NK-92 treated with Interleukin-12 subunit alpha and Interleukin-12 subunit beta, amount 100 ng/mL, for 24 hours (cell line): ENCODE measurements around the gene VIPR1.
A peak's percentile ranks its signal among the peaks of the same experiment; 100 is the strongest.
"Not testable (repeated sequence)": the region's sequence is repeated elsewhere in the genome, so short reads cannot be mapped to it uniquely, and the experiment has no call there.

ENCODE experiments used
- DNase-seq: peaks from one replicate; lab custom pipeline; 2025; lab: John Stamatoyannopoulos, UW

The VIPR1 gene

DNA sequence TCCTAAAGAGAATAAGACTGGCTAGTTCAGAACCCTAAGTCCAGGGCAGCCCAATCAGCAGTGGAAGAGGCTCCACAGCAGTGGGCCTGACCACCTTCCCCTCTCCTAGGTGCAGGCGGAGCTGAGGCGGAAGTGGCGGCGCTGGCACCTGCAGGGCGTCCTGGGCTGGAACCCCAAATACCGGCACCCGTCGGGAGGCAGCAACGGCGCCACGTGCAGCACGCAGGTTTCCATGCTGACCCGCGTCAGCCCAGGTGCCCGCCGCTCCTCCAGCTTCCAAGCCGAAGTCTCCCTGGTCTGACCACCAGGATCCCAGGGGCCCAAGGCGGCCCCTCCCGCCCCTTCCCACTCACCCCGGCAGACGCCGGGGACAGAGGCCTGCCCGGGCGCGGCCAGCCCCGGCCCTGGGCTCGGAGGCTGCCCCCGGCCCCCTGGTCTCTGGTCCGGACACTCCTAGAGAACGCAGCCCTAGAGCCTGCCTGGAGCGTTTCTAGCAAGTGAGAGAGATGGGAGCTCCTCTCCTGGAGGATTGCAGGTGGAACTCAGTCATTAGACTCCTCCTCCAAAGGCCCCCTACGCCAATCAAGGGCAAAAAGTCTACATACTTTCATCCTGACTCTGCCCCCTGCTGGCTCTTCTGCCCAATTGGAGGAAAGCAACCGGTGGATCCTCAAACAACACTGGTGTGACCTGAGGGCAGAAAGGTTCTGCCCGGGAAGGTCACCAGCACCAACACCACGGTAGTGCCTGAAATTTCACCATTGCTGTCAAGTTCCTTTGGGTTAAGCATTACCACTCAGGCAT lies 33.7 kb downstream of the VIPR1 start:
- DNase-seq, result no peak

DNA sequence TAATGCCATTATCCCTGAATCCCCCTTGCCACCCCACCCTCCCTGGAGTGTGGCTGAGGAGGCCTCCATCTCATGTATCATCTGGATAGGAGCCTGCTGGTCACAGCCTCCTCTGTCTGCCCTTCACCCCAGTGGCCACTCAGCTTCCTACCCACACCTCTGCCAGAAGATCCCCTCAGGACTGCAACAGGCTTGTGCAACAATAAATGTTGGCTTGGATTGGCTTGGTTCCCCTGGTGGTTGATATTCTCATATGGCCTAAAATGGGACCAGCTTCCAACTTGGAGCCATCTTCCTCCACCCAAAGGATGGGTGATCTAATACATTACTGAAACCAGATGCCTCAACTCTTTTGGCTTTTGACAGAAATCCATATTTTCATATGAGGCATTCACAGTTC lies 34.9 kb downstream of the VIPR1 start:
- no peak for DNase-seq

- peak; percentile 21 for DNase-seq
Measured at GRCh38 chr3:42539871-42540714, 37.6 kb downstream of the VIPR1 start.

DNA sequence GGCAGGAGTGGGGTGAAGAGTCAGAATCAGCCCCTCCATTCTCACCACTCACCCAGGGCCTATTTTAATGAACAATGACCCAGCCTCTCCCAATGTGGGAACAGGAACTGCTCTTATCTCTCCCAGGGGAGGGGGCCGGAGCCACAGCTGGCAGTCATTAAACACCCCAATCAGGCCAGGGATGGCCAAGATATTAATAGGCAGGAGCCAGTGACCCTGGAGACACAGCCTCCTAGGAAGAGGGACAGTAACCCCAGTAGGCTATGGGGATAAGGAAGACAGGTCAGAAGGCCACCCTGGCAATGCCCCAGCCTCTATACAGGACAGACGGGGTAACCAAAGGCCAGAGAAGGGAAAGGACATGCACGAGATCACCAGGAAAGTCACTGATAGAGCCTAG lies 38.6 kb downstream of the VIPR1 start:
- no peak for DNase-seq

GRCh38 chr3:42544492-42545283 lies 42.2 kb downstream of the VIPR1 start:
- no peak for DNase-seq

- no peak for DNase-seq
Measured at GRCh38 chr3:42545284-42545900, 42.9 kb downstream of the VIPR1 start.

DNA sequence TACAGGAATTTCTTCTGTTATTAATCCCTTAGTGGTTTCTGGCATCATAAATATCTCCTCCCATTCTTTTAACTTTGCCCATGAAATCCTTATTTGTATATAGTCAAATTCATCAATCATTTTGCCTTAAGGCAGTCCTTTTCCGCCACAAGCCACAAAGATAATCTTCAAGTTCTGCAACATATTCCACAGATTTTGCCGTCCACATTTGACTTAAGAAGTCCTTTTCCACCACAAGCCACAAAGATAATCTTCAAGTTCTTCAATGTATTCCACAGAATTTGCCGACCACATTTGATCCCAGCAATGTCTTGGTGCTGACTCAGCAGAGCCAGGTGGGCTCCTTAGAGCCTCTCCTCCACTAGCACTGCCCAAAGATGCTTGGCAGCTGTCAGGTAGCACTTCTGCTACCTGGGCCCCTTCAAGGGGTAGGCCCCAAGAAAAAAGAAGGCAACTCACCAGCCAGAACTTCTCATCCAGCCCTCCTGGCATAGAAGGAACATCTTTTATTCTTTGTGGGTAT lies 44.3 kb downstream of the VIPR1 start:
- no peak for DNase-seq

DNA sequence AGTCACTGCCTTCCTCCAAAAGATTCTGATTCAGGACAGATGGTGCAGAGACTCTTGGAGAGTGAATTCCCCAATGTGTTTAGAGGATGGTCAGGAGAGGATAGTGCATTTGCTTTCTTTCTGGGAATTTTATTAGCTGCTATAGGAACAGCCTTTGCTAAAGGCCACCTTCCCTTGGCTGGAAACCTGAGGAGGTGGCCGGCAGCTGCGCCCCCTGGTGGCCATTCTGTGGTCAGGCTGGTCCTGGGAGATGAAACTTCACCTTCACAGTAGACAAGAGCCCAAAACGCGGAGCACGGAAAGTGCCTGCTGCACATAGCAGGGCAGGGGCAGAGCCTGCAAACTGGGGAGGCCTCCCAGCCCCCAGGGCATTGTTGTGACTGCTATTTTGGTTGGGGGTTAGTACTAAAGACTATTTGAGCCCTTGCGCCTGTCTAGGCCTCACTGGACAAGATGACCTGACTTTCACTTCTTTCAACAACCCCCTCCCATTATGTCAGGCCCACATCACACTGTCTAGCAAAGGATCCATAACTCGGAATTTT lies 45.0 kb downstream of the VIPR1 start:
- no peak for DNase-seq

GRCh38 chr3:42549131-42549530 lies 46.7 kb downstream of the VIPR1 start:
- DNase-seq, result no peak

GRCh38 chr3:42550250-42550649 lies 47.8 kb downstream of the VIPR1 start:
- no peak for DNase-seq

- no peak for DNase-seq
Measured at GRCh38 chr3:42552830-42553229, 50.4 kb downstream of the VIPR1 start.

- no peak for DNase-seq
Measured at GRCh38 chr3:42556089-42556632, 53.7 kb downstream of the VIPR1 start.

DNA sequence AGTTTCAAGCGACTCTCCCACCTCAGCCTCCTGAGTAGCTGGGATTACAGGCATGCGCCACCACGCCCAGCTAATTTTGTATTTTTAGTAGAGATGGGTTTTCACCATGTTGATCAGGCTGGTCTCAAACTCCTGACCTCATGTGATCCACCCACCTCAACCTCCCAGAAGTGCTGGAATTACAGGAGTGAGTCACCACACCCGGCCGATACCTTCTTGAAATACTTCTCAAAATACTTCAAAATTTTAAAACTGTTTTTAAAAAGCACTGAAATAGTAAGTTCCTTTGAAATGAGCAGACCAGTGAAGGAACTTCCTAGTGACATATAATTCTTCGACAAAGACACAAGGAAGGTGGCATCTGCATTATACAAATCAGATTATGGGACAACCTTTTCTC lies 54.4 kb downstream of the VIPR1 start:
- DNase-seq, result not testable (repeated sequence)

DNA sequence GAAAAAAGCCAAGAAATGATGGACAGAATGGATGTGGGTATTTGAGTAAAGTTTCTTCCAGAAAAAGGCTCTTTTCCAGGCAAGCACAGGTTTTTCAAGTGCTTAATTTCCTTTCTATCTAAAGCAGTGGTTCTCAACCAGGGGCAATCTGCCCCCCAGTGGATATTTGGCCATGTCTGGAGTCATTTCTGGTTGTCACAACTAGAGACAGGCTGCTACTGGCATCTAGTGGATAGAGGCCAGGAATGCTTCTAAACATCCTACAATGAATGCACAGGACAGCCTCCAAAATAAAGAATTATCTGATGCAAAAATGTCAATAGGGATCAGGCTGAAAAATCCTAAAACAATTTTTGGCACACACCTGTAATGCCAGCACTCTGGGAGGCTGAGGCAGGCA lies 55.4 kb downstream of the VIPR1 start:
- DNase-seq, result no peak

- no peak for DNase-seq
Measured at GRCh38 chr3:42562047-42562907, 59.8 kb downstream of the VIPR1 start.

DNA sequence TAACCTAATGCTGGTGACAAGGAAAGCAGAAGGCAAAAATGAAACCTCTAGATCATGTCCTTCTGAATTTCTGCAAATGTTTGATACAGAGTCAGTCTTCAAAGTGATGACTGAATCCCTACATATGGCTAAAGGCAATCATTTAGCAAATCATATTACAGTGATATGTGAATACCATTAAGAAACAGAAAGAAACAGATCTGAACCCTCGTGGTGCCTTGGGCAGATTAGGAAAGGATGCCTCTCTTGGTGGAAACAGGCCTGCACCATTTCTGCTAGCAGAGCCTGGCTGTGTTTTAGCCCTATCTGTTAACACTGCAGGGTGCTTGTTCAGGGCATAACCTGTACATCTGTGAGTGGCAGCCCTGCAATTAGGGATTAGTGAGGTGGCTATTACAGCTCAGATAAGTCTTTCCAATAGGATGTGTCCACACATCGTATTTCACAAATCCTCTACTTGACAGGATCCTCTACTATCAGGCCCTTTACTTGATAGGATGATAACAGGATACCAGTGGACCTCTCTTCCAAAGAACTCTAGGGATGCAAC lies 67.2 kb downstream of the VIPR1 start:
- DNase-seq, result no peak

- DNase-seq, result no peak
Measured at GRCh38 chr3:42572278-42572677, 69.8 kb downstream of the VIPR1 start.

- no peak for DNase-seq
Measured at GRCh38 chr3:42575137-42575741, 72.8 kb downstream of the VIPR1 start.

GRCh38 chr3:42578054-42578453 lies 75.6 kb downstream of the VIPR1 start:
- DNase-seq, result no peak
